K562 (cell line): Measurements from ENCODE around the gene OGT. TPM values are rescaled to one million over a fixed set of nuclear protein-coding genes. Genes with fewer than 3 reads are reported as not detected.

Source experiments
- ATF3 ChIP-seq, 2 experiments: fragments of 450-650 bp in 1 of 2; sonication (generic) in 1 of 2; formaldehyde crosslinking in 1 of 2; IDR thresholded peaks in 1 of 2; conservative IDR thresholded peaks in 1 of 2; 2 replicates each; pipeline versions ENCODE4 v1.6.1 to v1.8.1; 2016 to 2023; ENCODE audit warnings: mild to moderate bottlenecking in 2 of 2, moderate library complexity in 2 of 2, inconsistent platforms in 1 of 2, missing genetic modification reagents in 1 of 2
- ATF4 ChIP-seq: fragments of 450-650 bp; formaldehyde crosslinking; IDR thresholded peaks from 2 replicates; pipeline ENCODE4 v1.4.0; 2022; ENCODE audit warnings: mild to moderate bottlenecking, moderate library complexity
- CEBPG ChIP-seq, 3 experiments: fragments of 200-800 bp in 1 of 3; sonication (Bioruptor generic) in 1 of 3; sonication (generic) in 1 of 3; formaldehyde crosslinking in 1 of 3; IDR thresholded peaks in 2 of 3; conservative IDR thresholded peaks in 1 of 3; 2 replicates each; pipeline versions ENCODE4 v1.6.1 to v1.8.0; 2016 to 2022; ENCODE audit warnings: missing compliant biosample characterization in 2 of 3, missing genetic modification characterization in 2 of 3, mild to moderate bottlenecking in 1 of 3, missing genetic modification reagents in 1 of 3
- CHD7 ChIP-seq: fragments of 200-600 bp; sonication (generic); IDR thresholded peaks from one replicate; pipeline ENCODE4 v1.6.1; 2012; ENCODE audit warnings: mild to moderate bottlenecking, low read depth, low read length, inconsistent platforms
- EP400 ChIP-seq: fragments of 450-650 bp; IDR thresholded peaks from 2 replicates; pipeline ENCODE4 v1.6.1; 2017; ENCODE audit warnings: antibody characterized with exemption, mild to moderate bottlenecking, moderate library complexity
- MCM2 ChIP-seq: fragments of 450-650 bp; IDR thresholded peaks from 2 replicates; pipeline ENCODE4 v1.6.1; 2017; ENCODE audit warnings: low read depth, mild to moderate bottlenecking
- polyA plus RNA-seq, 8 experiments: library from polyadenylated mRNA; depleted of rRNA in 4 of 8; stranded (reverse) in 5 of 8; unstranded in 3 of 8; fragments of >200 nt; fragmentation: Nextera tagmentation in 2 of 8; fragmentation: Illumina TruSeq in 1 of 8; extraction: Ambion mirVana in 2 of 8; extraction: Trizol in 1 of 8; gene quantifications; 2 replicates each; pipeline versions ENCODE4 v1.2.1 to v1.2.3, GENCODE V29; 2011 to 2014; ENCODE audit warnings: inconsistent platforms in 1 of 8, missing spikeins in 1 of 8
- total RNA-seq, 7 experiments: library from RNA; depleted of rRNA in 6 of 7; stranded (reverse); fragments of >200 nt in 6 of 7; fragmentation: Illumina TruSeq in 2 of 7; extraction: Trizol in 2 of 7; gene quantifications; 2 replicates each; pipeline versions ENCODE4 v1.2.1 to v1.2.3, GENCODE V29; 2011 to 2021; ENCODE audit warnings: low replicate concordance in 1 of 7

OGT gene
- total and polyA plus RNA-seq, 9 of the 15 experiments (the other 6 are each of a cell fraction or from before 2014, with no cell fraction given): 38.9 to 347 (median 117) TPM

GRCh38 chrX:71541210-71542022, 8.5 kb downstream of the OGT start (continued):
- TF ChIP-seq ATF4 (CRISPR knock-in tag): 0 out of 2 replicates have a peak, but pooled peaks have one; percentile 52
- TF ChIP-seq MCM2: no peak
- 0 out of 2 replicates have a peak, but pooled peaks have one; percentile 13 for TF ChIP-seq EP400
- TF ChIP-seq CEBPG (CRISPR knock-in tag; IDR thresholded peaks at IDR 0.05): 0 out of 2 replicates have a peak, but pooled peaks have one; percentile 27
- peak; percentile 16 to 78; a peak in 3 of 4 replicates for TF ChIP-seq CEBPG (tag; conservative IDR thresholded peaks at IDR 0.05 in 1 of 2, IDR thresholded peaks at IDR 0.05 in 1 of 2)
- no peak for TF ChIP-seq CHD7
- TF ChIP-seq ATF3 (IDR thresholded peaks at IDR 0.05): peak; percentile 54; the same call in 1 of the 2 replicates
- TF ChIP-seq ATF3 (CRISPR knock-in tag; conservative IDR thresholded peaks at IDR 0.05): no peak
